ENCODE data around the gene CDKN2B-AS1. TPM values are rescaled to one million over a fixed set of nuclear protein-coding genes. Genes with fewer than 3 reads are reported as not detected.

Gene CDKN2B-AS1
- total and polyA plus RNA-seq, 2 experiments from 2014 or later = 0.61 to 4.1 TPM

- Histone ChIP-seq H3K9me3 (ENCODE audit: low read depth) (no peaks in the 10 kb centered on the region), H3K27ac (no peak overlapping the region), H3K9me2 (ENCODE audit: insufficient read depth) (no peaks in the 10 kb centered on the region), H3K4me1 (ENCODE audit: insufficient read depth) (peaks cover 27% of the 10 kb centered on the region), H3K4me3 (no peak overlapping the region), H3K4me2 (ENCODE audit: unreplicated experiment) (no peak overlapping the region), H2AFZ (no peak overlapping the region), H3F3A (ENCODE audit: insufficient read depth) (peaks cover 26% of the 10 kb centered on the region), H3K9ac (no peak overlapping the region), H3K36me3 (ENCODE audit: low read depth) (no peaks in the 10 kb centered on the region), H3K79me2 (ENCODE audit: insufficient read depth) (no peaks in the 10 kb centered on the region), H3K27me3 (replicated peaks; ENCODE audit: insufficient read depth) (no peaks in the 10 kb centered on the region), H4K20me1 (ENCODE audit: insufficient read depth) (no peaks in the 10 kb centered on the region)
- TF ChIP-seq EZH2phosphoT487 (IDR thresholded peaks at IDR 0.05; ENCODE audit: insufficient read depth, low read depth) = no peak
- no peak for TF ChIP-seq EZH2 (IDR thresholded peaks at IDR 0.05; ENCODE audit: insufficient read depth, poor library complexity, severe bottlenecking)
- DNase-seq = no peak
- in situ Hi-C loops (cut with MboI) = loop anchor here (25.0 kb wide), 1 partner anchor 307 kb away; the partner anchor contains the start of gene MTAP
- 85 to 87% methylated on average over 5 of the region's 5 CpGs for WGBS, 2 experiments (ENCODE audit: low coverage in 1 of 2, low lambda C conversion rate in 2 of 2, missing lambda C conversion rate in 2 of 2)
Observed at GRCh38 chr9:22118810-22119521, 124.4 kb downstream of the CDKN2B-AS1 start.

GRCh38 chr9:22119522-22120158 lies 125.0 kb downstream of the CDKN2B-AS1 start:
- Histone ChIP-seq H3K4me2 (ENCODE audit: unreplicated experiment) (no peak overlapping the region), H3K4me1 (ENCODE audit: insufficient read depth) (peaks cover 27% of the 10 kb centered on the region), H3K27ac (no peak overlapping the region), H3K27me3 (replicated peaks; ENCODE audit: insufficient read depth) (no peaks in the 10 kb centered on the region), H3K4me3 (no peak overlapping the region), H3K9me2 (ENCODE audit: insufficient read depth) (no peaks in the 10 kb centered on the region), H3K36me3 (ENCODE audit: low read depth) (no peaks in the 10 kb centered on the region), H3K79me2 (ENCODE audit: insufficient read depth) (no peaks in the 10 kb centered on the region), H3K9ac (no peak overlapping the region), H3K9me3 (ENCODE audit: low read depth) (no peaks in the 10 kb centered on the region), H3F3A (ENCODE audit: insufficient read depth) (peaks cover 26% of the 10 kb centered on the region), H2AFZ (no peak overlapping the region), H4K20me1 (ENCODE audit: insufficient read depth) (no peaks in the 10 kb centered on the region)
- 36 to 40% methylated on average over 3 of the region's 3 CpGs for WGBS, 2 experiments (ENCODE audit: low coverage in 1 of 2, low lambda C conversion rate in 2 of 2, missing lambda C conversion rate in 2 of 2)
- DNase-seq = peak; percentile 59
- TF ChIP-seq EZH2phosphoT487 (IDR thresholded peaks at IDR 0.05; ENCODE audit: insufficient read depth, low read depth) (no peak), EZH2 (IDR thresholded peaks at IDR 0.05; ENCODE audit: insufficient read depth, poor library complexity, severe bottlenecking) (no peak)
- in situ Hi-C loops (cut with MboI) = loop anchor here (10.0 to 25.0 kb wide), 2 partner anchors 115 to 307 kb away; partner anchors contain the start of gene MTAP

- peaks cover 26% of the 10 kb centered on the region for H3F3A ChIP-seq (ENCODE audit: insufficient read depth)
- no peak overlapping the region for H2AFZ ChIP-seq
- H3K27ac ChIP-seq = no peak overlapping the region
- no peaks in the 10 kb centered on the region for H3K9me3 ChIP-seq (ENCODE audit: low read depth)
- H4K20me1 ChIP-seq (ENCODE audit: insufficient read depth) = no peaks in the 10 kb centered on the region
- 91 to 100% methylated on average over 1 of the region's 1 CpG for WGBS, 2 experiments (ENCODE audit: low coverage in 1 of 2, low lambda C conversion rate in 2 of 2, missing lambda C conversion rate in 2 of 2)
- H3K4me3 ChIP-seq = no peak overlapping the region
- no peaks in the 10 kb centered on the region for H3K79me2 ChIP-seq (ENCODE audit: insufficient read depth)
- peaks cover 23% of the 10 kb centered on the region for H3K4me1 ChIP-seq (ENCODE audit: insufficient read depth)
- H3K4me2 ChIP-seq (ENCODE audit: unreplicated experiment) = no peak overlapping the region
- H3K9me2 ChIP-seq (ENCODE audit: insufficient read depth) = no peaks in the 10 kb centered on the region
- H3K36me3 ChIP-seq (ENCODE audit: low read depth) = no peaks in the 10 kb centered on the region
- no peak overlapping the region for H3K9ac ChIP-seq
- H3K27me3 ChIP-seq (replicated peaks; ENCODE audit: insufficient read depth) = no peaks in the 10 kb centered on the region
- DNase-seq = no peak
- in situ Hi-C loops (cut with MboI) = loop anchor here (10.0 to 25.0 kb wide), 2 partner anchors 115 to 308 kb away; partner anchors contain the start of gene MTAP
- no peak for TF ChIP-seq EZH2 (IDR thresholded peaks at IDR 0.05; ENCODE audit: insufficient read depth, poor library complexity, severe bottlenecking)
- no peak for TF ChIP-seq EZH2phosphoT487 (IDR thresholded peaks at IDR 0.05; ENCODE audit: insufficient read depth, low read depth)
Observed at GRCh38 chr9:22120159-22120549, 125.6 kb downstream of the CDKN2B-AS1 start.

GRCh38 chr9:22120595-22120994 lies 126.0 kb downstream of the CDKN2B-AS1 start:
- peaks cover 21% of the 10 kb centered on the region for H3K4me1 ChIP-seq (ENCODE audit: insufficient read depth)
- no peak overlapping the region for H3K4me3 ChIP-seq
- no peak overlapping the region for H3K9ac ChIP-seq
- H3F3A ChIP-seq (ENCODE audit: insufficient read depth) = peaks cover 26% of the 10 kb centered on the region
- DNase-seq = no peak
- in situ Hi-C loops (cut with MboI) = loop anchor here (10.0 to 25.0 kb wide), 2 partner anchors 114 to 308 kb away; partner anchors contain the start of gene MTAP
- H3K4me2 ChIP-seq (ENCODE audit: unreplicated experiment) = no peak overlapping the region
- H3K27ac ChIP-seq = no peak overlapping the region
- H3K36me3 ChIP-seq (ENCODE audit: low read depth) = no peaks in the 10 kb centered on the region
- WGBS, 2 experiments (ENCODE audit: low coverage in 1 of 2, low lambda C conversion rate in 2 of 2, missing lambda C conversion rate in 2 of 2) = 95% methylated on average over 1 of the region's 1 CpG
- no peaks in the 10 kb centered on the region for H3K9me3 ChIP-seq (ENCODE audit: low read depth)
- H4K20me1 ChIP-seq (ENCODE audit: insufficient read depth) = no peaks in the 10 kb centered on the region
- TF ChIP-seq EZH2 (IDR thresholded peaks at IDR 0.05; ENCODE audit: insufficient read depth, poor library complexity, severe bottlenecking) (no peak), EZH2phosphoT487 (IDR thresholded peaks at IDR 0.05; ENCODE audit: insufficient read depth, low read depth) (no peak)
- H3K79me2 ChIP-seq (ENCODE audit: insufficient read depth) = no peaks in the 10 kb centered on the region
- H3K27me3 ChIP-seq (replicated peaks; ENCODE audit: insufficient read depth) = no peaks in the 10 kb centered on the region
- H3K9me2 ChIP-seq (ENCODE audit: insufficient read depth) = no peaks in the 10 kb centered on the region
- H2AFZ ChIP-seq = no peak overlapping the region

All from GM23248 (cell line).